B cell (primary cell): ENCODE data around the gene LBH. TPM values are rescaled to one million over a fixed set of nuclear protein-coding genes. Genes with fewer than 3 reads are reported as not detected.
A peak's percentile ranks its signal among the peaks of the same experiment; 100 is the strongest.

Experiments
- ATAC-seq: fragments of 200-7000 bp; cut with Tn5 transposase; one replicate; pipeline ENCODE4 v1.10.0; 2021; ENCODE audit warnings: low read depth, mild to moderate bottlenecking, moderate number of reproducible peaks, moderate library complexity
- CTCF ChIA-PET: fragments of 350-600 bp; sonication (Branson Sonifier 250); formaldehyde crosslinking; loops from one replicate; lab custom pipeline; 2021; ENCODE audit warnings: antibody characterized with exemption, inconsistent platforms; lab: Charles Lee
- POLR2A ChIA-PET: fragments of 350-600 bp; sonication (Branson Sonifier 250); formaldehyde crosslinking; loops from one replicate; lab custom pipeline; 2021; ENCODE audit warnings: antibody characterized with exemption; lab: Charles Lee
- DNase-seq: peaks from one replicate; pipeline ENCODE4 v3.0.0; 2013
- H2AFZ ChIP-seq: 2 replicates; pipeline ENCODE4 v1.6.1; 2012; ENCODE audit warnings: mild to moderate bottlenecking, low read depth, low read length; ENCODE audit not compliant: insufficient read depth, poor library complexity, severe bottlenecking
- H3K27ac ChIP-seq, 2 donors: 1 replicate in 1 of 2; 2 replicates in 1 of 2; pipeline ENCODE4 v1.5.1; 2012 to 2013; ENCODE audit warnings: low read length in 2 of 2, mild to moderate bottlenecking in 2 of 2, moderate library complexity in 1 of 2
- H3K27me3 ChIP-seq, 4 experiments: fragments of 200-600 bp in 1 of 4; sonication (generic) in 1 of 4; replicated peaks in 1 of 4; 1 replicate in 2 of 4; 2 replicates in 2 of 4; pipeline versions ENCODE4 v1.6.1 to v1.7.0; 2013 to 2016; ENCODE audit warnings: low read length in 3 of 4, mild to moderate bottlenecking in 2 of 4, mixed read lengths in 1 of 4, moderate library complexity in 1 of 4; ENCODE audit not compliant: insufficient read depth in 4 of 4, control insufficient read depth in 3 of 4; ENCODE audit errors: control extremely low read depth in 1 of 4
- H3K36me3 ChIP-seq, 2 experiments: replicated peaks in 1 of 2; 1 replicate in 1 of 2; 2 replicates in 1 of 2; pipeline versions ENCODE4 v1.6.1 to v1.7.1; 2013; ENCODE audit warnings: low read length in 1 of 2; ENCODE audit not compliant: insufficient read depth in 2 of 2, control insufficient read depth in 1 of 2; ENCODE audit errors: control extremely low read depth in 1 of 2, extremely low read depth in 1 of 2
- H3K4me1 ChIP-seq, 2 donors: fragments of 200-600 bp in 1 of 2; sonication (generic) in 1 of 2; 1 replicate in 1 of 2; 2 replicates in 1 of 2; pipeline versions ENCODE4 v1.5.1 to v1.6.1; 2013 to 2017; ENCODE audit warnings: low read length in 2 of 2; ENCODE audit not compliant: control insufficient read depth in 2 of 2, insufficient read depth in 2 of 2
- H3K4me2 ChIP-seq: replicated peaks from 2 replicates; pipeline ENCODE3; 2012; ENCODE audit warnings: mild to moderate bottlenecking, low read depth, low read length; ENCODE audit not compliant: poor library complexity, severe bottlenecking
- H3K4me3 ChIP-seq, 5 experiments: fragments of 200-600 bp in 1 of 5; sonication (generic) in 1 of 5; 1 replicate in 3 of 5; 2 replicates in 2 of 5; pipeline versions ENCODE4 v1.5.1 to v1.7.0; 2011 to 2016; ENCODE audit warnings: low read length in 4 of 5, mild to moderate bottlenecking in 4 of 5, low read depth in 2 of 5, control low read depth in 1 of 5, moderate library complexity in 1 of 5; ENCODE audit not compliant: insufficient read depth in 1 of 5; ENCODE audit errors: control extremely low read depth in 1 of 5, extremely low read depth in 1 of 5
- H3K79me2 ChIP-seq: fragments of 200-600 bp; sonication (generic); one replicate; pipeline ENCODE4 v1.6.0; 2016; ENCODE audit warnings: low read length; ENCODE audit not compliant: control insufficient read depth, insufficient read depth
- H3K9ac ChIP-seq: fragments of 200-600 bp; sonication (generic); 2 replicates; pipeline ENCODE4 v1.6.1; 2017; ENCODE audit warnings: mild to moderate bottlenecking, low read length, moderate library complexity
- H3K9me3 ChIP-seq, 3 donors: one replicate each; pipeline versions ENCODE4 v1.6.1 to v1.7.1; 2013; ENCODE audit warnings: low read length in 2 of 3; ENCODE audit not compliant: control insufficient read depth in 2 of 3, insufficient read depth in 1 of 3; ENCODE audit errors: control extremely low read depth in 1 of 3
- H4K20me1 ChIP-seq: 2 replicates; pipeline ENCODE4 v1.6.0; 2012; ENCODE audit warnings: mild to moderate bottlenecking, low read length; ENCODE audit not compliant: insufficient read depth, control insufficient read depth, poor library complexity, severe bottlenecking
- H3K27ac Mint-ChIP-seq: one replicate; pipeline ENCODE4 v1.8.0; 2021; ENCODE audit warnings: mixed read lengths
- H3K27me3 Mint-ChIP-seq: one replicate; pipeline ENCODE4 v1.8.0; 2021; ENCODE audit warnings: mixed read lengths
- H3K4me1 Mint-ChIP-seq: one replicate; pipeline ENCODE4 v1.8.0; 2021; ENCODE audit warnings: mixed read lengths
- H3K4me3 Mint-ChIP-seq: one replicate; pipeline ENCODE4 v1.8.0; 2021; ENCODE audit warnings: mixed read lengths
- H3K9me3 Mint-ChIP-seq: one replicate; pipeline ENCODE4 v1.8.0; 2022; ENCODE audit warnings: mixed read lengths; ENCODE audit not compliant: insufficient read depth
- CTCF ChIP-seq: fragments of 200-600 bp; IDR thresholded peaks from one replicate; pipeline ENCODE4 v1.8.0; 2022; ENCODE audit warnings: antibody characterized with exemption, mild to moderate bottlenecking
- EZH2 ChIP-seq: IDR thresholded peaks from 2 replicates; pipeline ENCODE4 v1.6.1; 2012; ENCODE audit warnings: borderline replicate concordance, low read depth, mild to moderate bottlenecking, moderate library complexity, low read length; ENCODE audit not compliant: insufficient read depth, poor library complexity, severe bottlenecking
- WGBS: methylation state at CpG from one replicate; pipeline ENCODE4 v1.1.5; 2013; ENCODE audit warnings: missing lambda C conversion rate; ENCODE audit not compliant: insufficient coverage; 5-methylcytosine and 5-hydroxymethylcytosine counted together
- intact Hi-C: fragments of 100-400 bp; cut with micrococcal nuclease; formaldehyde crosslinking; loops from one replicate; pipeline ENCODE4 v1.10.0; 2022
- polyA plus RNA-seq: library from polyadenylated mRNA; depleted of rRNA; stranded (reverse); fragments of >200 nt; gene quantifications from 2 replicates; pipeline ENCODE4 v1.2.3, GENCODE V29; 2012
- total RNA-seq, 2 donors: library from RNA; stranded (reverse); fragments of 120-200 nt in 1 of 2; gene quantifications; 1 replicate in 1 of 2; 2 replicates in 1 of 2; pipeline versions ENCODE4 v1.2.3 to v1.2.4, GENCODE V29; 2013 to 2022

LBH gene
- total and polyA plus RNA-seq, 2 donors (not counting 1 experiment from before 2014, with no cell fraction given): 158 to 201 TPM

- H3K27me3 ChIP-seq: no peaks in the 10 kb centered on the region
- peaks cover 2 to 53% of the 10 kb centered on the region in 2 experiments for H3K36me3 ChIP-seq
These were observed 28.7 kb downstream of the LBH start for GRCh38 chr2:30259827-30260679.

More at GRCh38 chr2:30259827-30260679, 28.7 kb downstream of the LBH start:
- no peak overlapping the region for H3K9ac ChIP-seq
- peaks cover 35% of the 10 kb centered on the region for H3K79me2 ChIP-seq
- ChIA-PET CTCF (interaction anchor here (1.0 to 1.8 kb wide), 2 partner anchors 20 to 74 kb away, joined by 3 to 5 read pairs; no protein-coding TSS in a partner anchor), POLR2A (no interaction called here)
- peaks cover 57% of the 10 kb centered on the region for H3K4me1 Mint-ChIP-seq
- intact Hi-C loops: no loop called here
- H3K9me3 ChIP-seq: peaks cover 0 to 12% (median 5%) of the 10 kb centered on the region in 3 donors
- peaks cover 43% of the 10 kb centered on the region for H4K20me1 ChIP-seq
- H2AFZ ChIP-seq: no peak overlapping the region
- peaks cover 5% of the 10 kb centered on the region for H3K9me3 Mint-ChIP-seq
- H3K4me3 ChIP-seq: no peak overlapping the region
- H3K4me3 Mint-ChIP-seq: no peak overlapping the region
- no peak overlapping the region for H3K4me2 ChIP-seq
- H3K27ac Mint-ChIP-seq: peak overlapping the region; percentile 80
- 98% methylated on average over 2 of the region's 3 CpGs for WGBS
- ATAC-seq: no peak
- H3K27me3 Mint-ChIP-seq: no peaks in the 10 kb centered on the region
- DNase-seq: no peak
- TF ChIP-seq CTCF (no peak), EZH2 (no peak)
- H3K27ac ChIP-seq: peak overlapping the region; percentile 26 to 48
- H3K4me1 ChIP-seq: peaks cover 13 to 23% of the 10 kb centered on the region in 2 donors
